Measurements from ENCODE around the gene JAML.

Gene JAML

GRCh38 chr11:118180300-118180703 is 44.5 kb downstream of the JAML start:
- no peak for TF ChIP-seq CTCF (IDR thresholded peaks at IDR 0.05; ENCODE audit: low read depth, low read length)
- no peak overlapping the region for H3K4me3 ChIP-seq (replicated peaks in 1 of 2; ENCODE audit: low read depth in 2 of 2, low read length in 2 of 2)
- DNase-seq (ENCODE audit: low read depth in 2 of 2), result peak; percentile 25 to 30

GRCh38 chr11:118176778-118177134 is 48.1 kb downstream of the JAML start:
- no peak overlapping the region for H3K4me3 ChIP-seq (replicated peaks in 1 of 2; ENCODE audit: low read depth in 2 of 2, low read length in 2 of 2)
- DNase-seq (ENCODE audit: low read depth in 2 of 2), result no peak
- no peak for TF ChIP-seq CTCF (IDR thresholded peaks at IDR 0.05; ENCODE audit: low read depth, low read length)

- TF ChIP-seq CTCF (IDR thresholded peaks at IDR 0.05; ENCODE audit: low read depth, low read length), result no peak
- DNase-seq (ENCODE audit: low read depth in 2 of 2), result no peak
- H3K4me3 ChIP-seq (replicated peaks in 1 of 2; ENCODE audit: low read depth in 2 of 2, low read length in 2 of 2), result no peak within 1 kb of the TSS
Observed at GRCh38 chr11:118175993-118176777, 48.6 kb downstream of the JAML start, which contains the start of gene SCN2B. Gene SCN2B, minus strand, starts transcription at chr11:118176639. Its CDS starts 208 bp downstream, at chr11:118176431.

- H3K4me3 ChIP-seq (replicated peaks in 1 of 2; ENCODE audit: low read depth in 2 of 2, low read length in 2 of 2), result no peak overlapping the region
- DNase-seq (ENCODE audit: low read depth in 2 of 2), result peak in 1 of 2 donors; percentile 18
- TF ChIP-seq CTCF (IDR thresholded peaks at IDR 0.05; ENCODE audit: low read depth, low read length), result no peak
Observed at GRCh38 chr11:118175031-118175992, 49.5 kb downstream of the JAML start.

- TF ChIP-seq CTCF (IDR thresholded peaks at IDR 0.05; ENCODE audit: low read depth, low read length), result no peak
- no peak overlapping the region for H3K4me3 ChIP-seq (replicated peaks in 1 of 2; ENCODE audit: low read depth in 2 of 2, low read length in 2 of 2)
Observed at GRCh38 chr11:118174006-118174567, 50.7 kb downstream of the JAML start.

GRCh38 chr11:118172356-118172755 is 52.5 kb downstream of the JAML start:
- H3K4me3 ChIP-seq (replicated peaks in 1 of 2; ENCODE audit: low read depth in 2 of 2, low read length in 2 of 2), result no peak overlapping the region
- no peak for TF ChIP-seq CTCF (IDR thresholded peaks at IDR 0.05; ENCODE audit: low read depth, low read length)
- DNase-seq (ENCODE audit: low read depth in 2 of 2), result no peak

More at GRCh38 chr11:118174006-118174567, 50.7 kb downstream of the JAML start:
- no peak for DNase-seq (ENCODE audit: low read depth in 2 of 2)
